Stimulated activated CD4-positive, alpha-beta T cell treated with anti-CD3 and anti-CD28 coated beads, Interleukin-2, amount 100 ng/mL, for 4 hours (primary cell): ENCODE data around the gene SETD4.

Experiments used
- DNase-seq: peaks from one replicate; pipeline ENCODE4 v3.0.0-alpha.2; 2020; ENCODE audit warnings: low read depth

Gene SETD4

DNA sequence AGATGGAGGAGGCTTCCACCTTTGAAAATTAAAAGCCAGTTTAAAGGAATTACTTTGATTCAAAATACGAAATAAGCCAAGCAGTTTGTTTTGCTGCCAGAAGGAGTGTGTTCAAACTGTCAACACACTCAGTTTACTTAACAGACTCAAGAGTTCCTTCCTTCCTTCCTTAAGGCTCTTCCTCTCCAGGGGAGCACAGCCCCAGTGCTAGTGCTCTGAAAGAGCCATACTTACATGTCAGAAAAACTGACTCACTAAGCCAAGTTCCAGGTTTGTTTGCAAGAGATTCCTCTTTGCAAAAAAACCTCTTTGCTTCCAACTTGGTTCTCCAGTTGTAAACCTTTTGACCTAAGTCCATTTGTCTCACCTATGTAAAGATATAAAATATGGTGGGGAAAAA is 14.3 kb downstream of the SETD4 start:
- no peak for DNase-seq

DNA sequence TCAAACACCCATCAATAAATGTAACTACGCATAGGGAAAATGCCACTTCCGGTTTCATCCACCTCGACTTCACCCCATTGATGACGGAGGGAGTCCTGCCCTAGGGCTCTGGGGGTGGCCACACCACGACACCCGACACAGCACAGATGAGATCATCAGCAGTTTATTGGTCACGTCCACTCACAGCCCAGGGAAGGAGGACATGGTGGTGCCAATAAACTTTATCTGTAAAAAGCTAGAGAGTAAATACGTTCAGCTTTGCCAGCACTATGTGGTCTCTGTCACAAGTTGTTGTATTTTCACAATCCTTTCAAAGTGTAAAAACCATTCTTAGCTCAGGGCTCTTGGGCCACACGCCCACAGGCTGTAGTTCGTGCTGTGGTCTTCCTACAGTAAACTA is 16.3 kb downstream of the SETD4 start:
- no peak for DNase-seq

DNA sequence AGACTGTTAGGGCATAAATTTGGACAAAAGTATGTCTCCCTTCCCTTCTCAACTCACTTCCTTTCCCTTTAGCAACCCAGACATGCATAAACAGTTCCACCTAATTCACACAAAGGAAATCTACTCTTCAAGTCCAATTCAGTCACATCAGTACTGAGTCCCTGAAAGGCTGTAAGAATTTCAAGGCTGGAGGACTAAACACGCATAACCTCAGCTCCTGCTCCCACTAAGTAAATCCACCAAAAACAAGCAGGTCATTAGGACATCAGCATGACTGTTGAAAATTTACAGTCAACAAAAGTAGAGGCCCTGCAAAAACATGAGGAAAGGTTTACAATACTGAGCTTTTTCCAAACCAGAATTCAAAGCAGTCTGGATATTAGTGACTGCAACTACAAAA is 18.4 kb downstream of the SETD4 start:
- no peak for DNase-seq

DNA sequence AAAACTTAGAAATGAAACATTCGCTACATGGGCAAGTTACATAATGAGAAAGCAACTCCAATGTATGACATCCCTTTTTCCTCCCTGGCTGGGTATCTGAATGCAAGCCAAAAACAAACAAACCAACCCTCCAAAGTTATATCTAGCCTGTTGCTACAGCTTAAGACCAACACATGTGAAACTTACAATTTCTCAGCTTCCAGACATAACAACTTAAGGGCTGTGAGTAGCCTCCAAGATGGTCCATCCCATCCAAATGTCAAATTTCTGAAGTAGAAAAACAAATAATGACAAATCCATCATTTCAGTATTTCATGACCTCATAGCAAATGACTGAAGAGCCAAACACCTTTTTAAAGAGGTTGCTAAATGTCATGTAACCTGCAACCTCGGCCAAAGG is 19.9 kb downstream of the SETD4 start:
- no peak for DNase-seq

DNA sequence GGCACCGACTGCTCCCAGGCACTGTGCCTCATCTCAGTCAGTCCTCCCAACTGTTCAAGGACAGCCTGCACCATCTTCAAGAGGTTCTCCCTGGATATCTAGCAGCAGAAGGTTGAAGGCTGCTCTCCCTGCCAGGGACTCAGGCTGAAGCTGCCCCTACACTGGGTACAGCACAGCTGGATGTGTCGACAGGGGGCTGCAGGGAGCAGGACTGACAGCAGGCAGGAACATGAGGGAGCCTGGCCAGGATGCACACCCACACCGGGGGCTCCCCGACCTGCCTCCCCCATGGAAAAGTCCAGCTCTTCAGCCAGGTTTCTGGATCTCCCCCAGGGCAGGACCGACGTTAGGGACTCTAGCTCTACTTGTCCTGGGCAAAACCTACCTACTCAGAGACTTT is 20.5 kb downstream of the SETD4 start:
- DNase-seq, result no peak

DNA sequence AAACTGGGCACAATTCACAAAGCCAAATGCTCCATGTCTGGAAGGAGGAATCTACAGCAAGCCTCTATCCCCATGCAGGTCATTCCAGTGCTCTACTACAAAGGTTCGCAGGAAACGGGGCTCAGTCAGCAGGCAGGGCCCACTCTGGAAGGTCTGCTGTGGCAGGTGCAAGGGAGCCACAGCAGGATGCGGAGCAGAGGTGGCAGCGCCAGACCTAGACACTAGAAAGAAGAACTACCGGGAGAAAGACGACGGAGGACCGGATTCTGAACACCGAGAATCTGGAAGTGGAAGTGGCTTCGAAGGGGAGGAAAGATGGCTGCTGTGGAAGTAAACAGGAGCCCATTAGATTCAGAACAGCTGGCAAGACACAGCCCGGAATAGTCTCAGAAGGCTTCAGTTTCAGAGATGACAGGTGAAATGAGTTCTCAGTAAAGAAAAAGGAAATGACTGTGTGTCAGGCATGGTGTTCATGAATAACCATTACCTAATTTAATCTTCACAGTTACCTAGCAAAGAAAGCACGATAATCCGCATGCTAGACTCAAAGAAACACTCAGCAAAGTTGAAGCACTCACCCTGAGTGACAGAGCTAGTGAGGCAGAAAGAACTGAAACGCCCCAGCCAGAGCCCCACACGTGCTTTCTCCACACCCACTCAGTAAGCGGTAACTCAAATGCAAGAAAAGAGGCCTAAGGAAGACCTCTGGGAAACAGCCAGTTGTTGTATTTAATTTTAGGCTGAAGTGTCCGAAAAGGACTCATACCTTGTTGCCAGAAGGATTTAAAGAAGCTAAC is 21.4 kb downstream of the SETD4 start:
- DNase-seq, result no peak

DNA sequence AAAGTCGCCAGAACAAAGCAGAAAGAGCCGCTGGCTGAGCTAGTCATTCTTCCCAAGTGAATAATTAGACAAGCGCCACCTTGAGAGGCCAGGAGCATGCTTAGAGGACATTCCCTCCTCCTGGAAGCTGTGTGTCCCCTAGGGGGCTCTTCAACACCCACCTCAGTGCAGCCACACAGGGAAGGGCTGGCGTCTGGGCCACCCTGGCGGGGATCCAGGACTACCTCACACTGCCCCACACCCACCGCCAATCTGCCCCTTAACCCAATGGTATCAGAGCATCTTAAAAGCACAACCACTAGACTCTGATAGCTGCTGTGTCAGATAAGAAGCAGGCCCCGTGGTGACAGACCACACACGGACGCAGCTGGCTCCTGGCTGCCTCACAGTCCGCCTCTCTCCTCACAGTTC is 24.9 kb downstream of the SETD4 start:
- no peak for DNase-seq

DNA sequence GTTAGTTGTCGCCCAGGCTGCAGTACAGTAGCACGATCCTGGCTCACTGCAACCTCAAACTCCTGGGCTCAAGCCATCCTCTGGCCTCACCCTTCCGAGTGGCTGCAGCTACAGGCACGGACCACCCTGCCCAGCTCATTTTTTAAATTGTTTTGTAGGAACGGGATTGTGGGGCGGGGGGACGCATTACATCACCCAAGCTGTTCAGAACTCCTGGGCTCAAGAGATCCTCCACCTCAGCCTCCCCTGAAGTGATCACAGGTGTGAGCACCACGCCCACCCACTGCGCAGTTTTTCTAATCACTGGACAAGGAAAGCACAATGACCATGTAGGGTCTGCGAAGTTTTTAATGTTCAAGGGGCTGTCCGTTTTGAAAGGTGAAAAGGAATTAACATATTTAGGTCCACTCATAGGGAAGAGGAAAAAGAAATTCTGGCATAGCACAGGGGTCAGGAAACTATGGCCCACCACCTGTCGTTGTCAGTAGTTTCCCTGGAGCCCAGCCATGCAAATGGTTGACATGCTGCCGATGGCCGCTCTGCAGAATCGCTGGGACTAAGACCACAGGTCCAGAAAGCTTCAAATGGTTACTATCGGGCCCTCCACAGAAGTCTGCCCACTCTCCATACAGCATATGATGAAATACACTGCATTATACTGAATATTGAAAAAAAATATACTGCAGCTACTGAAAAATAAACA is 26.0 kb downstream of the SETD4 start:
- DNase-seq, result no peak

DNA sequence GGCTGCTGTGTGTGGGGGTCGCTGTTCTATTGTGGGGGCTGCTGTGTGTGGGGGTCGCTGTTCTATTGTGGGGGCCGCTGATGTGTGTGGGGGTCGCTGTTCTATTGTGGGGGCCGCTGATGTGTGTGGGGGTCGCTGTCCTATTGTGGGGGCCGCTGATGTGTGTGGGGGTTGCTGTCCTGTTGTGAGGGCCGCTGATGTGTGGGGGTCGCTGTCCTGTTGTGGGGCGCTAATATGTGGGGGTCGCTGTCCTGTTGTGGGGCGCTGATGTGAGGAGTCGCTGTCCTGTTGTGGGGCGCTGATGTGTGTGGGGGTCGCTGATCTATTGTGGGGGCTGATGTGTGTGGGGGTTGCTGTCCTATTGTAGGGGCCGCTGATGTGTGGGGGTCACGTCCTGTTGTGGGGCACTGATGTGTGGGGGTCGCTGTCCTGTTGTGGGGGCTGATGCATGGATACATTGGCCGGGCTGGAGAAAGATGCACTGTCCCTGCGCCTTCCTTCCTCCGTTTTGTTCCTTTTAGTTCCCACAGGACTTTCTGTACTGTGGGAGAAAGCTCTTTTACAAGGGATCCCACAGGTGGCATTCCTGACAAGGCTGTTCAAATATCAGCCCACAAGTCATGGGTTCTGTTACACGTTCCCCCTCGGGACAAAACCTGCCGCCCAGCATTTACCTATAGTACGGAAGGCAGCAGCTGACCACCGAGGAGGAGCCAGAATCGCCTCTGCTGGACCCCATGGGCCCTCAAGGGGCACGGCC is 27.5 kb downstream of the SETD4 start:
- DNase-seq, result no peak

DNA sequence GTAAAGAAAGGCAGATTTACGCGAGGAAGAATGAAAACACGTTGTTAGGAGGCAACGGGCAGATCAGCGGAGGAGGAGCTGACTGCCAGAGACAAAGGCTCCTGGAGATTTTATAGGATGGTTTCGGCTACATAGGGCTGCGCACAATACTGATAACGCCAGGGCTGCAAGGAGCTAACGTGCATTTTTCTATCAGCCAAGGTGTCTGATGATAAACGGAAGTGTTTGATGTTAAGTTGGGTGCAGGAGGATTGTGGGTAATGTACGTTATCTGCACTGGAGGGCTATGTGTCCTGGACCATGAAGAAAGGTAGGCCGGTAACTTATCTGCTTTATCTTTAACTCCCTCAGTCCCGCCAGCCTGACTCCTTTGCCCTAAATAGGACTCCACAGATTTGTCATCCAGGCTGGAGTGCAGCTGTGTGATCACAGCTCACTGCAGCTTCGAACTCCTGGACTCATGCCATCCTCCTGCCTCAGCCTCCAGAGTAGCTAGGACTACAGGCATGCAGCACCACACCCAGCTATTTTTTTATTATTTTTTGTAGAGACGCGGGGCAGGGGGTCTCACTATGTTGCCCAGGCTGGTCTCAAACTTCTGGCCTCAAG is 29.6 kb downstream of the SETD4 start:
- DNase-seq, result no peak

DNA sequence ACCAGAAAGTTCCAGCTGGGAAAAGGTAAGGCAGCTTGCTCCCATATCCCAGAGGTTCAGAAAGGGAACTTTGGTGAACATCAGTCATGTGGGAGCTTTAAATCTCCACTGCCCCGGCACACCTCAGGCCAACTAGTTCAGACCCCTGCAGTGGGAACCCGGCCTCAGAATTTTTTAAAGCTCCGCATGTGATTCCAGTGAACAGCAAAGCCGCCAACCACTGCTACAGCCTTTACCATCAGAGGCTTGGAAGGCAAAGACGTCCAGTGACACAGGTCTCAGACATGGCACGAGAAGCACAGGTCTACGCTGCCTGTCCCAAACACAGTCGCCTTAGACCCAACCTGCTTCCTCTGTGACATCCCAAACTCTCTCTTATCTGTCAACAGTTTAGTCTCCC is 31.0 kb downstream of the SETD4 start:
- DNase-seq, result no peak

DNA sequence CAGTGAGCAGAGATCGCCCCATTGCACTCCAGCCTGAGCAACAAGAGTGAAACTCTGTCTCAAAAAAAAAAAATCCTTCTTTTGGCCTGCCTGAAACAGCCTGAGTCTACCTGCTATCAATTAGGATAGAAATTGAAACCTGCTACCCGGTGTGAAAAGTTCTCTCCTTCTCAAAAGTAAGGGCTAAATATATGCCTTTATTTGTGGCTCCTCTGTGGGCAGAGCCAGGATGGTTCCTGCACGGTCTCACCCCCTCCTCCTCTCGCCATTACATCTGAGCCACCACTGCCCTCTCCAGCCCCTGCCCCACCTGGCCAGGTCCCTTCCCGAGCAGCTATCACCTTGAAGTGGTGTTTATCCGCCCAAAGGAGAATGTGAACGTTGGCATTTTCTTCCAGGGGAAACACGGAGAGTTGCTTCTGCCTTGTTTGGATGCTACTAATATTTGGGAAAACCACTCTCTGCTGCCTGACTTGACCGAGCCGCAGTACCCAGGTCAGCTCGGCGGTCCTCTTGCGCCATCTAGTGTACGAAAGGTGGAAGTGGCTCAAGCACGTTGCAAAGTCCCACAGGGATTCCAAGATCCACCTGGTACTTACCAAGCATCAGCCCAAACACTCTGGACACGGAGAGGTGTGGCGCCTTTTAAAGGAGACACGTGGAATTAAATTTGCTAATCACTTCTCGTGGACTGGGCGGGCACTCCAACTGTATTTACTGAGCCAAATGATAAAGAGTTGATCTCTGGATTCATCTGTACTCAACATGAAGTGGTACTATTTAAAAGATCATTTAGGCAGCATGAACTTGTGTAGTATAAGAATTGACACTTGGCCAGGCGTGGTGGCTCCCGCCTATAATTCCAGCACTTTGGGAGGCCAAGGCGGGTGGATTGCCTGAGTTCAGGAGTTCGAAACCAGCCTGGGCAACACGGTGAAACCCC is 31.9 kb downstream of the SETD4 start:
- DNase-seq, result peak; percentile 48

DNA sequence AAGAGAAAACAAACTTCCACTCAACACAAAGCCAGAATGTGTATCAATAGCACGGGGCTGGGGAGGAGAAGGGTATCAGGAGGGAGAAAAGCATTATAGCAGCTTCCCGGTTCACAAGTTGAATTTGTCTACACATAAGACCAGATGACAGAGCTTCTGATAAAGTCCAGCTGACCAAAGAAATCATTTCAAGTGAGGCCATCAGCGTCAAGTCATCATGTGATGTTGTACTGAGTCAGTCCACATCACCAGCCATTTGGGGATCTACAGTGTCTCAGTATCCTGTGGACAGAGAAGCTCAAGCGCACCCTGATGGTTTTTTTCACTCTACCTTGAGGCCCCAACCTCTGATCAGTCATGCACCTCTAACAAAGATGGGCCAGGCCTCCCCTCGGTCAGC is 33.0 kb downstream of the SETD4 start:
- no peak for DNase-seq

DNA sequence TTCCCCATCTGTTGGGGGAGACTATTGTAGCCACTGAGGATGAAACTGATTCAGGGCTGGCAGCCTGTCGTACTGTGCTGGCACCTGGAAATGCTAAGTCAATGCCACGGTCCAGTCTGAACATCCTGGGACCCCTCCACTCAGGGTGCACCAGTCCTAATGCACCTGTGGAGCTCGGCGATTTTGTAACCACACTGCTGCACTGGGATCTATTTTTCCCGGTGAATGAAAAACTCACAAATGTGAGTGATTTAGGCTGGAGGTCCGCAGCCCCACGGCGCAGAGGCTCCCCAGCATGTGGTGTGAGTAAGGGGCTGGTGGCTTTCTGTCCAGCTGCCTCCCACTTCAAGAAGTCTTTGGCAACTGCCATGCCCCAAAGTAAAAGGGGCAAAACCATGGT is 35.5 kb downstream of the SETD4 start:
- no peak for DNase-seq

DNA sequence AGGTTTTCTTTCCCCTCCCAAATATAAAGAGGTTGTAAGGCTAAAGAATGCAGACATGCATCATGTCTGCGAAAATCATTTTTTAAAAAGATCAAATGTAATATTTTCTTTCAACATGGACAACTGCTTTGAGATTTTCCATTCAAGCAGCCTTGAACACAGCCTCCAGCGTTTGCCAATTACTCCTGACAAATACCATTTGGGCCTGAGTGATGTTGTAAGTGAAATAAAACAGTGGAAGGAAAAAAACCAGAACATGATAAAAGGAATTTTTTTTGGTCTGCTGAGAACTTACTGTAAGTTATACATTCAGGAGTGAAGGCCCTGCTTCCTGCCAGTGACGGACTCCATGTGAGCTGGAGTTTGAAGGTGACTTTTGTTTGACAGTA is 37.2 kb downstream of the SETD4 start:
- DNase-seq, result no peak

DNA sequence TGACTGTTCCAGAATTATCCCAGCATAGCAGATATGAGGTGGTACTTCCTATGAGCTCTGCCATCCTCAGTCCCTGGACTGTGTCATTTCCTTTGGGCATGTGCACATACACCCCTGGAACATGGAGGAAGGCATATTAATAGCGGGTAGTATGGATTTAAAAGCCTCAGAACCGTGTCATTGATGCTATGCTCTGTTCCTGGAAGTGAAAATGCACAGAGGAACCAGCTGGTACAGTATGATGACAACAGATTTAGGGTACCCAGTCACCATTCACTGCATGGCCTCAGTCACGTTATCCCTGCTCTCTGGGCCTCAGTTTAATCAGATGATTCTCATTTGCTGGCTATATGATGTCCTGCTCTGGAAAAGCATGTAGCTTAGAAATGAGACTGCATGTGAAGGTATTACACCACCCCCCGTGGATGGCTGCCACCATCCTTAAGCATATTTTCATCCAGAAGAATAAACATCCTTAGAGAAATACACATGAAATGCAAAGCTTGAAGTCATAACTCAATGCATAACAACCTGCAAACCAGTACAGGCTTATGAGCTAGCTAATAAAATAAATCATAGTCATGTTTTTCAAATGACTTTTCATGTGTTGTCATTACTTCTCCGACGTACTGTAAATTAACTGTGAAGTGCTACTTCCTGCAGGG is 37.8 kb downstream of the SETD4 start:
- DNase-seq, result no peak

DNA sequence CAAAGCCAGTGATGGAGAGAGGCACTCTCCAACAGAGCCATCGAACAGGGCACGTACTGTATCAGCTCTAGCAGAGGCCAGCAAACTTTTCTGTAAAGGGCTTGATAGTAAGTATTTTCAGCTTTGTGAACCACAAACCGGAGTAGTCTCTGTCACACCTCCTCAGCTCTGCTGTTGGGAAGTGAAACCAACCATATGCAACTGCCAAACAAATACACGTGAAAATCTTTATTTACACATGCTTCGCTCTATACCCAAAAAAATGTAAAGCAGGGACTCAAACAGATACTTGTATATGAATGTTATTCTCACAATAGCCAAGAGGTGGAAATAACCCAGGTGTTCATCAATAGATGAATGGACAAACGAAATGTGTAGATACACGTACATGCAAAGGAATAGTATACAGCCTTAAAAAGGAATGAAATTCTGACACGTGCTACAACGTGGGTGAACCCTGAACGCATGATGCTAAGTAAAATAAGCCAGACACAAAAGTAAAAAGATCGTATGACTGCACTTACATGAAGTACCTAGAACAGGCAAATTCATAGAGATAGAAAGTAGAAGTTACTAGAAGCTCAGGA is 39.0 kb downstream of the SETD4 start:
- DNase-seq, result no peak

DNA sequence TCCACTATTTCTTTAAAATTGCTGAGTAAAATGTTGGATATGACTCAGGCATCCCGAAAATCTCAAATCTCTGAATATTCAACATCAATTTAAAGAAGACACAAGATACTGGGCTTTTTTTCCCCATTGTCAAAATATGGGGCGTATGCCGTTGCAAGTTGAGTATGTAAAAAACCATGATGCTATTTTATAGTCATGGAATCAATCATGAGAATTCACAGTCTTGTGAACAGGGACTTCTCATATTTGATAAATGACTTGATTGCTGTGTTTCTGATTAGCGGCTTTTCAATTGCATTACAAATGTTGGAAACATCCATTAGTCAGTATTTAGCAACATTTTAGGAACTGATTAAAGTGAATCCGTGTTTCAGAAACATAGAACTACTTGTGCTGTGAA is 45.3 kb downstream of the SETD4 start:
- DNase-seq, result no peak

DNA sequence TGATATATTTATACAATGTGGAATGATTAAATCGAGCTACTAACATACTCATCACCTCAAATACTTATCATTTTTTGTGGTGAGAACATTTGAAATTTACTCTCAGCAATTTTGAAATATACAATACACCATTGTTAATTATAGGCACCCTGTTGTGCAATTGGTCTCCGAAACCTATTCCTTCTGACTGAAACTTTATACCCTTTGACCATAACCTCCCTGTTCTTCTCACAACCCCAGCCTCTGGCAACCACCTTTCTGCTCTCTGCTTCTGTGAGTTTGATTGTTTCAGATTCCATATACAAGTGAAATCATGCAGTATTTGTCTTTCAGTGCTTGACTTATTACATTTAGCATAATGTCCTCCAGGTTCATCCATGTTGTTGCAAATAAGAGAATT is 49.5 kb downstream of the SETD4 start:
- no peak for DNase-seq

DNA sequence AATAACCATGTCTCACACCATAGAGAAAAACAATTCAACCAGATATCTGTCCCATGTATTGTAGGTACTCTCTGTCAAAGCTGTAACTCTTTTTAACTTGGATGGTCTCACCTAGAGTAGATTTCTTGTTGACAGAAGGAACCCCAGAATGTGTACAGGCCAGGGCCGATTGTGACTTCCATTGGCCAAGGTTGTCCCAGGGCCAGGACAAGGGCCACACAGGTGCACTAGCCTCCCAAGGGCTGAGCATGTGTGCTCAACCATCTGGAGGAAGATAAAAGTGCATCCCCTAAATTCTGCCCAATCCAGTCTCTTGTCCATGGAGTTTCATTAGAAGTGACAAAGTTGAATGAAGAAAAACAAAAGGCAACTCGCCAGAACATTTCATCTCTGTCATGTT is 51.8 kb downstream of the SETD4 start:
- no peak for DNase-seq
